ENCODE data around the gene CLNS1A. TPM values are rescaled to one million over a fixed set of nuclear protein-coding genes. Genes with fewer than 3 reads are reported as not detected.

The CLNS1A gene
- total RNA-seq, 4 donors from 2014 or later, result 9.4 to 96.3 (median 60.6) TPM

DNA sequence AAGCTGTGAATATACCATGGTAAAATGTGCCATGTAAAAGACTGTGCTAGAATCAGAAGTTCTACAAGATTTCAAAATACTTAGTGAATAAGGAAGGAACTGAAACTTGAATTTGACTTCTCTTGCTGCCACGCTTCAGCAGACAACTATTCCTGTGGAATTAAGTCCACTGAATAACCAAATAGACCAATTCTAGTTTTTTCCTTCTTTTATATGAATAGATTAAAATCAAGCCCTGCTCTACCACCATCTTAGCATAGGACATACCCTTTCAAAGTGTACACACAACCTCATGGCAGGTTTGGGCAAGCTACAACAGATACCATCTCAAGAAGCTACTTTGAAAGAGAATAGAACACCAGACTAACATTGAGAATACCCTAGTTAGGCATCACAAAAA is 23.4 kb upstream of the CLNS1A start:
- TF ChIP-seq EP300 (IDR thresholded peaks at IDR 0.05; ENCODE audit: low read depth) (no peak), POLR2A (IDR thresholded peaks at IDR 0.05) (no peak), POLR2AphosphoS5 (IDR thresholded peaks at IDR 0.05) (no peak)
- TF ChIP-seq, protein P1, sequence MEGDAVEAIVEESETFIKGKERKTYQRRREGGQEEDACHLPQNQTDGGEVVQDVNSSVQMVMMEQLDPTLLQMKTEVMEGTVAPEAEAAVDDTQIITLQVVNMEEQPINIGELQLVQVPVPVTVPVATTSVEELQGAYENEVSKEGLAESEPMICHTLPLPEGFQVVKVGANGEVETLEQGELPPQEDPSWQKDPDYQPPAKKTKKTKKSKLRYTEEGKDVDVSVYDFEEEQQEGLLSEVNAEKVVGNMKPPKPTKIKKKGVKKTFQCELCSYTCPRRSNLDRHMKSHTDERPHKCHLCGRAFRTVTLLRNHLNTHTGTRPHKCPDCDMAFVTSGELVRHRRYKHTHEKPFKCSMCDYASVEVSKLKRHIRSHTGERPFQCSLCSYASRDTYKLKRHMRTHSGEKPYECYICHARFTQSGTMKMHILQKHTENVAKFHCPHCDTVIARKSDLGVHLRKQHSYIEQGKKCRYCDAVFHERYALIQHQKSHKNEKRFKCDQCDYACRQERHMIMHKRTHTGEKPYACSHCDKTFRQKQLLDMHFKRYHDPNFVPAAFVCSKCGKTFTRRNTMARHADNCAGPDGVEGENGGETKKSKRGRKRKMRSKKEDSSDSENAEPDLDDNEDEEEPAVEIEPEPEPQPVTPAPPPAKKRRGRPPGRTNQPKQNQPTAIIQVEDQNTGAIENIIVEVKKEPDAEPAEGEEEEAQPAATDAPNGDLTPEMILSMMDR (IDR thresholded peaks at IDR 0.05), result no peak
- no peaks in the 10 kb centered on the region for H3K9me3 ChIP-seq
- no peak overlapping the region for H3K27ac ChIP-seq
- 67 to 80% methylated on average over 1 of the region's 1 CpG for WGBS, 2 donors (ENCODE audit: low coverage in 1 of 2)
- intact Hi-C loops (cut with DNase I; ENCODE audit: low total_unique reads), result no loop called here
- peaks cover 0 to 9% (median 3%) of the 10 kb centered on the region in 4 donors for H3K4me1 ChIP-seq
- H3K4me3 ChIP-seq, result no peak overlapping the region
- no peaks in the 10 kb centered on the region for H3K27me3 ChIP-seq
- H3K36me3 ChIP-seq, result no peaks in the 10 kb centered on the region
- in situ Hi-C loops (cut with MboI; ENCODE audit: low pct_ligation_motif_present in 1 of 4, low pct_unique_long_range_greater_than_20kb in 1 of 4, low sequenced_read_pairs in 3 of 4), result no loop called here
- DNase-seq, result no peak

DNA sequence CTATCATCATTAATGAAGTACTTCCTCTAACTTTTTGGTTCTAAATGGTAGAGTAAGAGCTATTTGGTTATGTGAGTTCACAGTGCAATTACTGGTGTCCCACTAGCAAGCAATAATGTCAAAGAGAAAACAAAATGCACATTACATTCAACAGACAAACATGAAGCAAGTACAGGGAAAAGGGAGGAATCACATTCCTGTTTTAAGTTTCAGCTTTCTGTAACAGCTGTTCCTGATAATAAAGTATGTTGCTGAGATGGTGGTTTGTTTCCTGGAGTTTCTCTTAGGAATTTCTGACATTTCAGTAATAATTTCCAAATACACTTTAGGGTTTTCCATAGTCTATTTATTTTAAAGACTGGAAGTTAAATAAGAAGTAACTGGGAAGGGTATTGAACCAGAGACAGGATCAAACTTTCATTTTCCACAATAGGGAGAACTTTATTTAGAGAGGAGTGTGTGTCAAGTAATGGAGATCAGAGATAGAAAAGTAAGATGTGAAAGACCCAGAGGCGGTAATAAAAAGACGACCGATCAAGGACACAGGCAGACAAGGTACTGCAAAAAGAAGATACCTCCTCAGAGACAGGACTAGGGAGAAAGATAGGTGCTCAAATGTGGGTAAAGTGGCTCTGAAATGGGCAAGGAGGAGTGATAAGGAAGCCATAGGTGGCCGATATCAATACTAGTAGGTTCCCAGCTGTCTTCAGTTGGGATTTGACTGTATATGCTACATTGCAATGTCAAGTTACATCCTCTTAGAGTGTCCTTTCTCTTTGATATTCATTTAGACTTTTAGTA is 20.8 kb upstream of the CLNS1A start:
- Histone ChIP-seq H3K4me1 (no peaks in the 10 kb centered on the region), H3K27ac (no peak overlapping the region), H3K27me3 (no peaks in the 10 kb centered on the region), H3K36me3 (no peaks in the 10 kb centered on the region), H3K4me3 (no peak overlapping the region), H3K9me3 (no peaks in the 10 kb centered on the region)
- DNase-seq, result no peak
- intact Hi-C loops (cut with DNase I; ENCODE audit: low total_unique reads) (no loop called here), in situ Hi-C loops (cut with MboI; ENCODE audit: low pct_ligation_motif_present in 1 of 4, low pct_unique_long_range_greater_than_20kb in 1 of 4, low sequenced_read_pairs in 3 of 4) (no loop called here)
- no peak for TF ChIP-seq EP300 (IDR thresholded peaks at IDR 0.05; ENCODE audit: low read depth)
- TF ChIP-seq, protein P1 (IDR thresholded peaks at IDR 0.05), result no peak
- no peak for TF ChIP-seq POLR2AphosphoS5 (IDR thresholded peaks at IDR 0.05)
- no peak for TF ChIP-seq POLR2A (IDR thresholded peaks at IDR 0.05)
- WGBS, 2 donors (ENCODE audit: low coverage in 1 of 2), result 88 to 94% methylated on average over 4 of the region's 4 CpGs

DNA sequence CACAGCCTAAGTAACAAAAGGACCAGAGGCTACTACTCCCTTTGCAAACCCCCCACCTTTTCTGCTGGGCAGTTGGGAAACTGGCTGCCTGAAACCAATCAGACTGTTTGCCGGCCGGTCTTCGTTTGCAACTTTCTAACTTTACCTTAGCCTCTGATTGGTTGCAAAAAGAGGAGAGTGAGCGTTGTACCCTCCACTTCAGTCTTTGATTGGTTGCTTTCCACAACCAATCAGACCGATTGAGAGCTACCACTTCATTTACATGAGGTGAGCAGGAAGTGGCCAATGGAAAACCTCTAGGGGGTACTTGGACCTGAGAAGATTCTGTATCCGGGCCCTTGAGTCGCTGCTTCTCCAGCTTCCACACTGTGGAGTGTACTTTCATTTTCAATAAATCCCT is 18.8 kb upstream of the CLNS1A start:
- Histone ChIP-seq H3K27ac (no peak overlapping the region), H3K27me3 (no peaks in the 10 kb centered on the region), H3K9me3 (no peaks in the 10 kb centered on the region), H3K4me3 (no peak overlapping the region), H3K36me3 (no peaks in the 10 kb centered on the region), H3K4me1 (no peaks in the 10 kb centered on the region)
- TF ChIP-seq EP300 (IDR thresholded peaks at IDR 0.05; ENCODE audit: low read depth), result no peak
- no peak for TF ChIP-seq POLR2A (IDR thresholded peaks at IDR 0.05)
- TF ChIP-seq, protein P1 (IDR thresholded peaks at IDR 0.05), result no peak
- no peak for TF ChIP-seq POLR2AphosphoS5 (IDR thresholded peaks at IDR 0.05)
- in situ Hi-C loops (cut with MboI; ENCODE audit: low pct_ligation_motif_present in 1 of 4, low pct_unique_long_range_greater_than_20kb in 1 of 4, low sequenced_read_pairs in 3 of 4), result no loop called here
- WGBS, 2 donors (ENCODE audit: low coverage in 1 of 2), result 81 to 93% methylated on average over 5 to 7 of the region's 7 CpGs
- intact Hi-C loops (cut with DNase I; ENCODE audit: low total_unique reads), result no loop called here
- no peak for DNase-seq

DNA sequence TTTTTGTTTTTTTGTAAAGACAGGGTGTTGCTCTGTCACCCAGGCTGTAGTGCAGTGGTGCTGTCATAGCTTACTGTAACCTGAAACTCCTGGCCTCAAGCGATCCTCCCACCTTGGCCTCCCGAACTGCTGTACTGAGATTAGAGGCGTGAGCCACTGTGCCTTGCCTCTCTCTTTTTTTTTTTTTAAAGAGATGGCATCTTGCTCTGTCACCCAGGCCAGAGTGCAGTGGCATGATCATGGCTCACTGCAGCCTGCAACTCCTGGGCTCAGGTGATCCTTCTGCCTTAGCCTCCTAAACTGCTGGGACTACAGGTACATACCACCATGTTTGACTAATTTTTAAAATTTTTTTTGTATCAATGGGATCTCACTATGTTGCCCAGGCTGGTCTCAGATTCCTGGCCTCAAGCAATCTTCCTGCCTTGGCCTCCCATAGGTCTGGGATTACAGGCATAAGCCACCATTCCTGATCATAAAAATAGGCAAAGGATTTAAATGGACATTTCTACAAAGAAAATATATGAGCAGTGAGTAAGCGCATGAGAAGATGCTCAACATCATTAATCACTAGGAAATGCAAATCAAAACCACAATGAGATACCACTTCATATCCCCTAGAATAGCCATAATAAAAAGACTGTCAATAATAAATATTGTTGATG is 17.3 kb upstream of the CLNS1A start:
- H3K4me1 ChIP-seq, result no peaks in the 10 kb centered on the region
- intact Hi-C loops (cut with DNase I; ENCODE audit: low total_unique reads) (no loop called here), in situ Hi-C loops (cut with MboI; ENCODE audit: low pct_ligation_motif_present in 1 of 4, low pct_unique_long_range_greater_than_20kb in 1 of 4, low sequenced_read_pairs in 3 of 4) (no loop called here)
- 91 to 96% methylated on average over 4 of the region's 4 CpGs for WGBS, 2 donors (ENCODE audit: low coverage in 1 of 2)
- no peaks in the 10 kb centered on the region for H3K36me3 ChIP-seq
- DNase-seq, result no peak
- H3K27me3 ChIP-seq, result no peaks in the 10 kb centered on the region
- H3K9me3 ChIP-seq, result no peaks in the 10 kb centered on the region
- H3K4me3 ChIP-seq, result no peak overlapping the region
- TF ChIP-seq POLR2AphosphoS5 (IDR thresholded peaks at IDR 0.05) (no peak), EP300 (IDR thresholded peaks at IDR 0.05; ENCODE audit: low read depth) (no peak), POLR2A (IDR thresholded peaks at IDR 0.05) (no peak)
- TF ChIP-seq, protein P1 (IDR thresholded peaks at IDR 0.05), result no peak
- H3K27ac ChIP-seq, result no peak overlapping the region
